H1 (cell line): Measurements from ENCODE around the gene KCND3. TPM values are rescaled to one million over a fixed set of nuclear protein-coding genes. Genes with fewer than 3 reads are reported as not detected.

ENCODE experiments used
- CTCF ChIA-PET: fragments of 300-600 bp; sonication (Branson Sonifier 250); formaldehyde crosslinking; loops from one replicate; lab custom pipeline; 2021; ENCODE audit not compliant: partially characterized antibody; lab: Charles Lee
- POLR2A ChIA-PET: fragments of 300-600 bp; sonication (Branson Sonifier 250); formaldehyde crosslinking; loops from one replicate; lab custom pipeline; 2021; ENCODE audit warnings: inconsistent platforms; ENCODE audit not compliant: partially characterized antibody; lab: Charles Lee
- DNase-seq, 2 experiments: peaks; one replicate each; pipeline versions ENCODE4 v3.0.0 to v3.0.0-alpha.2; 2010 to 2022; ENCODE audit warnings: low spot score in 2 of 2, low read depth in 1 of 2, mixed read lengths in 1 of 2
- FAIRE-seq: peaks from 2 replicates; lab custom pipeline; 2011; peaks lifted over from hg19 to GRCh38; lab: Jason Lieb, UNC
- H2AFZ ChIP-seq: 2 replicates; pipeline ENCODE4 v1.8.1; 2012; ENCODE audit warnings: low read length, inconsistent platforms
- H2AK5ac ChIP-seq: 2 replicates; pipeline ENCODE4 v1.6.1; 2013; ENCODE audit warnings: low read depth, low read length
- H2BK120ac ChIP-seq: replicated peaks from 2 replicates; pipeline ENCODE3; 2013; ENCODE audit warnings: low read depth, low read length, inconsistent platforms
- H2BK12ac ChIP-seq: 2 replicates; pipeline ENCODE4 v1.6.1; 2013; ENCODE audit warnings: low read depth, low read length
- H2BK15ac ChIP-seq: 2 replicates; pipeline ENCODE4 v1.6.1; 2013; ENCODE audit warnings: low read length
- H2BK20ac ChIP-seq: 2 replicates; pipeline ENCODE4 v1.6.1; 2013; ENCODE audit warnings: low read length
- H2BK5ac ChIP-seq: 2 replicates; pipeline ENCODE4 v1.6.1; 2013; ENCODE audit warnings: low read depth, low read length
- H3K14ac ChIP-seq: 2 replicates; pipeline ENCODE4 v1.6.1; 2013; ENCODE audit warnings: inconsistent platforms; ENCODE audit not compliant: insufficient read length
- H3K18ac ChIP-seq: 2 replicates; pipeline ENCODE4 v1.6.1; 2013; ENCODE audit warnings: low read length; ENCODE audit errors: extremely low read depth
- H3K23ac ChIP-seq: 2 replicates; pipeline ENCODE4 v1.6.1; 2013; ENCODE audit warnings: inconsistent platforms; ENCODE audit not compliant: insufficient read length
- H3K23me2 ChIP-seq: 2 replicates; pipeline ENCODE4 v1.6.1; 2013; ENCODE audit warnings: low read depth, low read length
- H3K27ac ChIP-seq: 2 replicates; pipeline ENCODE4 v1.6.1; 2011; ENCODE audit warnings: low read depth, low read length, inconsistent platforms
- H3K27me3 ChIP-seq, 4 experiments: replicated peaks in 1 of 4; 1 replicate in 1 of 4; 2 replicates in 3 of 4; pipeline versions ENCODE4 v1.6.1 to v1.8.1; 2011 to 2013; ENCODE audit warnings: low read length in 3 of 4, mild to moderate bottlenecking in 3 of 4, inconsistent platforms in 2 of 4, mixed read lengths in 2 of 4, moderate library complexity in 1 of 4; ENCODE audit not compliant: control insufficient read depth in 3 of 4, insufficient read depth in 3 of 4; ENCODE audit errors: extremely low read depth in 1 of 4
- H3K36me3 ChIP-seq, 4 experiments: 2 replicates each; pipeline versions ENCODE4 v1.6.1 to v1.8.1; 2011 to 2013; ENCODE audit warnings: mild to moderate bottlenecking in 4 of 4, low read length in 3 of 4, moderate library complexity in 2 of 4, control low read depth in 1 of 4, inconsistent platforms in 1 of 4; ENCODE audit not compliant: insufficient read depth in 4 of 4, control insufficient read depth in 2 of 4
- H3K4ac ChIP-seq: replicated peaks from 2 replicates; pipeline ENCODE3; 2013; ENCODE audit warnings: low read length, low read depth, mixed read lengths, inconsistent platforms; ENCODE audit not compliant: insufficient read length
- H3K4me1 ChIP-seq, 4 experiments: replicated peaks in 1 of 4; 1 replicate in 1 of 4; 2 replicates in 3 of 4; pipeline versions ENCODE4 v1.6.1 to v1.8.1; 2011 to 2013; ENCODE audit warnings: low read length in 3 of 4, inconsistent platforms in 2 of 4, mixed read lengths in 1 of 4; ENCODE audit not compliant: insufficient read depth in 4 of 4, control insufficient read depth in 3 of 4
- H3K4me2 ChIP-seq, 2 experiments: 2 replicates each; pipeline versions ENCODE4 v1.6.1 to v1.8.1; 2011 to 2013; ENCODE audit warnings: low read depth in 2 of 2, low read length in 2 of 2, control low read depth in 1 of 2, inconsistent platforms in 1 of 2, mild to moderate bottlenecking in 1 of 2; ENCODE audit not compliant: insufficient read depth in 1 of 2
- H3K4me3 ChIP-seq, 4 experiments: fragments of 200-600, 300-600 bp in 1 of 4; sonication (generic), shearing (Covaris generic), sonication (Bioruptor Twin) in 1 of 4; 2 replicates each; pipeline versions ENCODE4 v1.5.1 to v1.8.1; 2011 to 2016; ENCODE audit warnings: low read length in 4 of 4, low read depth in 3 of 4, control low read depth in 2 of 4, inconsistent platforms in 2 of 4, mild to moderate bottlenecking in 2 of 4, mixed read lengths in 1 of 4, moderate library complexity in 1 of 4; ENCODE audit not compliant: insufficient read depth in 2 of 4; ENCODE audit errors: extremely low read depth in 1 of 4
- H3K56ac ChIP-seq: replicated peaks from 2 replicates; pipeline ENCODE3; 2013; ENCODE audit warnings: low read depth, mild to moderate bottlenecking, mixed read lengths, low read length, inconsistent platforms; ENCODE audit not compliant: insufficient read length
- H3K79me1 ChIP-seq: 2 replicates; pipeline ENCODE4 v1.6.1; 2013; ENCODE audit warnings: low read depth, low read length, control low read depth
- H3K79me2 ChIP-seq, 2 experiments: 2 replicates each; pipeline versions ENCODE4 v1.6.1 to v1.8.1; 2012 to 2013; ENCODE audit warnings: low read length in 2 of 2, mild to moderate bottlenecking in 2 of 2, inconsistent platforms in 1 of 2; ENCODE audit not compliant: insufficient read depth in 2 of 2, control insufficient read depth in 1 of 2
- H3K9ac ChIP-seq, 4 experiments: replicated peaks in 1 of 4; 1 replicate in 1 of 4; 2 replicates in 3 of 4; pipeline versions ENCODE4 v1.6.1 to v1.8.1; 2011 to 2013; ENCODE audit warnings: low read depth in 3 of 4, low read length in 3 of 4, control low read depth in 2 of 4, mild to moderate bottlenecking in 2 of 4, moderate library complexity in 2 of 4, inconsistent platforms in 1 of 4; ENCODE audit errors: extremely low read depth in 1 of 4
- H3K9me3 ChIP-seq, 2 experiments: 2 replicates each; pipeline versions ENCODE4 v1.6.1 to v1.8.1; 2012 to 2013; ENCODE audit warnings: mild to moderate bottlenecking in 2 of 2, moderate library complexity in 2 of 2, control low read depth in 1 of 2, inconsistent platforms in 1 of 2, low read depth in 1 of 2, low read length in 1 of 2, mixed read lengths in 1 of 2; ENCODE audit not compliant: insufficient read depth in 2 of 2
- H4K20me1 ChIP-seq, 2 experiments: replicated peaks in 1 of 2; 2 replicates each; pipeline versions ENCODE3 to v1.8.1; 2011 to 2013; ENCODE audit warnings: inconsistent platforms in 2 of 2, low read length in 2 of 2, mild to moderate bottlenecking in 1 of 2; ENCODE audit not compliant: insufficient read depth in 2 of 2, control insufficient read depth in 1 of 2
- H4K5ac ChIP-seq: 2 replicates; pipeline ENCODE4 v1.6.1; 2013; ENCODE audit warnings: low read length, low read depth, mixed read lengths, inconsistent platforms; ENCODE audit not compliant: insufficient read length
- H4K8ac ChIP-seq: 2 replicates; pipeline ENCODE4 v1.8.0; 2013; ENCODE audit warnings: mild to moderate bottlenecking, moderate library complexity, low read length, inconsistent platforms; ENCODE audit not compliant: insufficient read depth; ENCODE audit errors: extremely low read depth
- H4K91ac ChIP-seq: replicated peaks from 2 replicates; pipeline ENCODE3; 2013; ENCODE audit warnings: low read length, mixed read lengths, inconsistent platforms; ENCODE audit not compliant: insufficient read length
- BACH1 ChIP-seq: IDR thresholded peaks from 2 replicates; pipeline ENCODE4 v1.6.1; 2012; ENCODE audit warnings: low read length, improper control_type of control experiment
- CHD2 ChIP-seq: IDR thresholded peaks from 2 replicates; pipeline ENCODE4 v1.6.1; 2012; ENCODE audit warnings: low read length, improper control_type of control experiment
- E2F6 ChIP-seq: IDR thresholded peaks from 2 replicates; pipeline ENCODE4 v1.6.1; 2012; ENCODE audit warnings: inconsistent platforms
- EGR1 ChIP-seq: IDR thresholded peaks from 2 replicates; pipeline ENCODE4 v1.6.1; 2011; ENCODE audit warnings: low read depth, low read length, borderline replicate concordance
- HDAC2 ChIP-seq, 2 experiments: fragments of 300-600 bp in 1 of 2; sonication (generic) in 1 of 2; IDR thresholded peaks; 2 replicates each; pipeline ENCODE4 v1.6.1; 2011 to 2012; ENCODE audit warnings: low read depth in 2 of 2, low read length in 2 of 2, mild to moderate bottlenecking in 2 of 2, moderate library complexity in 2 of 2, borderline replicate concordance in 1 of 2, inconsistent platforms in 1 of 2
- HDAC6 ChIP-seq: IDR thresholded peaks from one replicate; pipeline ENCODE4 v1.7.1; 2012; ENCODE audit warnings: low read depth, mild to moderate bottlenecking, inconsistent platforms, low read length, moderate library complexity
- SIRT6 ChIP-seq: IDR thresholded peaks from one replicate; pipeline ENCODE4 v1.7.1; 2012; ENCODE audit warnings: low read length, inconsistent platforms
- SUZ12 ChIP-seq: fragments of 200-600 bp; sonication (generic); IDR thresholded peaks from 2 replicates; pipeline ENCODE4 v1.6.1; 2012; ENCODE audit warnings: mild to moderate bottlenecking, inconsistent platforms, low read length, moderate library complexity, mixed read lengths
- TAF1 ChIP-seq: IDR thresholded peaks from 2 replicates; pipeline ENCODE4 v1.6.1; 2011; ENCODE audit warnings: mild to moderate bottlenecking, low read depth, low read length
- TBP ChIP-seq: IDR thresholded peaks from 2 replicates; pipeline ENCODE4 v1.6.1; 2011; ENCODE audit warnings: low read depth, low read length, improper control_type of control experiment
- TCF12 ChIP-seq: IDR thresholded peaks from 2 replicates; pipeline ENCODE4 v1.6.1; 2011; ENCODE audit warnings: low read depth, mild to moderate bottlenecking, low read length
- WGBS, 2 experiments: shearing (Covaris generic) in 1 of 2; methylation state at CpG; one replicate each; pipeline versions ENCODE4 v1.1.6 to v1.1.7; 2013 to 2015; ENCODE audit warnings: low lambda C conversion rate in 2 of 2, mixed read lengths in 2 of 2, inconsistent platforms in 1 of 2, low coverage in 1 of 2, missing lambda C conversion rate in 1 of 2; ENCODE audit not compliant: insufficient replicate concordance in 2 of 2, insufficient coverage in 1 of 2, insufficient read length in 1 of 2; ENCODE audit errors: extremely low coverage in 1 of 2, missing lambda C conversion rate in 1 of 2; 5-methylcytosine and 5-hydroxymethylcytosine counted together
- polyA plus RNA-seq, 7 experiments: library from polyadenylated mRNA; depleted of rRNA in 3 of 7; stranded (reverse) in 5 of 7; unstranded in 2 of 7; fragments of >200 nt in 5 of 7; fragments of 200-250 nt in 2 of 7; gene quantifications; 1 replicate in 5 of 7; 2 replicates in 1 of 7; 4 replicates in 1 of 7; pipeline versions ENCODE4 v1.2.1 to v1.2.3, GENCODE V29; 2011 to 2013; ENCODE audit warnings: missing spikeins in 2 of 7, mixed read lengths in 2 of 7
- total RNA-seq: library from RNA; stranded (reverse); fragmentation: NEBNext Ultra II Directional; extraction: Animal tissue kit (Norgen Biotek cat#: 25700); gene quantifications from 2 replicates; pipeline ENCODE4 v1.2.1, GENCODE V29; 2021

The KCND3 gene
- total and polyA plus RNA-seq, 2 of the 8 experiments (the other 6 are each of a cell fraction or from before 2014, with no cell fraction given) = 0.14 to 0.48 TPM

- ChIA-PET CTCF (interaction anchor here (0.6 to 42.0 kb wide), 16 partner anchors 3 to 492 kb away, joined by 3 to 1070 read pairs (median 5); partner anchors contain the start of genes DDX20 and INKA2), POLR2A (interaction anchor here (1.3 to 2.2 kb wide), 4 partner anchors 8 to 33 kb away, joined by 3 to 8 read pairs (median 5); partner anchors contain the start of gene DDX20)
- Histone ChIP-seq H3K4me3 (no peak overlapping the region), H2AFZ (no peak overlapping the region), H3K9ac (no peak overlapping the region), H3K9me3 (no peaks in the 10 kb centered on the region), H2BK20ac (no peak overlapping the region), H3K18ac (no peak overlapping the region), H3K79me2 (no peaks in the 10 kb centered on the region), H4K5ac (no peak overlapping the region), H3K56ac (no peak overlapping the region), H3K14ac (no peak overlapping the region), H2BK5ac (no peak overlapping the region), H3K4me2 (no peak overlapping the region), H2BK120ac (no peak overlapping the region), H2BK15ac (no peak overlapping the region), H3K27me3 (no peaks in the 10 kb centered on the region; a peak in 1 of 7 replicates), H3K36me3 (no peaks in the 10 kb centered on the region), H4K91ac (no peak overlapping the region), H3K23me2 (no peaks in the 10 kb centered on the region), H3K4ac (no peak overlapping the region), H2AK5ac (no peak overlapping the region), H3K4me1 (peaks cover 0 to 3% (median 0%) of the 10 kb centered on the region in 4 experiments; a peak in 4 of 7 replicates), H3K79me1 (no peaks in the 10 kb centered on the region), H2BK12ac (no peak overlapping the region), H3K23ac (no peak overlapping the region), H3K27ac (no peak overlapping the region), H4K8ac (no peak overlapping the region), H4K20me1 (no peaks in the 10 kb centered on the region)
- WGBS, 2 experiments = 83% methylated on average over 4 of the region's 4 CpGs; no CpG with 5 or more reads in 1 of the 2 experiments
- no peak for DNase-seq
- FAIRE-seq = no peak
- no peak for TF ChIP-seq TAF1
- TF ChIP-seq HDAC6 = no peak
- TF ChIP-seq EGR1 = no peak
- no peak for TF ChIP-seq BACH1
- no peak for TF ChIP-seq HDAC2 (IDR thresholded peaks at IDR 0.05; ENCODE audit: borderline replicate concordance in 1 of 2, low read depth in 2 of 2, low read length in 2 of 2)
- no peak for TF ChIP-seq TCF12
- no peak for TF ChIP-seq SIRT6
- TF ChIP-seq E2F6 = no peak
- no peak for TF ChIP-seq SUZ12
- no peak for TF ChIP-seq TBP
- TF ChIP-seq CHD2 = no peak
Observed at GRCh38 chr1:111747947-111748346, 241.5 kb downstream of the KCND3 start.
